SKM-1 treated with dmso at 0.1 percent for 144 hours (cell line): ENCODE data around the gene TMCC2.

ENCODE experiments used
- DNase-seq: peaks from one replicate; lab custom pipeline; 2025; ENCODE audit not compliant: unreplicated experiment; lab: John Stamatoyannopoulos, UW

The TMCC2 gene

DNA sequence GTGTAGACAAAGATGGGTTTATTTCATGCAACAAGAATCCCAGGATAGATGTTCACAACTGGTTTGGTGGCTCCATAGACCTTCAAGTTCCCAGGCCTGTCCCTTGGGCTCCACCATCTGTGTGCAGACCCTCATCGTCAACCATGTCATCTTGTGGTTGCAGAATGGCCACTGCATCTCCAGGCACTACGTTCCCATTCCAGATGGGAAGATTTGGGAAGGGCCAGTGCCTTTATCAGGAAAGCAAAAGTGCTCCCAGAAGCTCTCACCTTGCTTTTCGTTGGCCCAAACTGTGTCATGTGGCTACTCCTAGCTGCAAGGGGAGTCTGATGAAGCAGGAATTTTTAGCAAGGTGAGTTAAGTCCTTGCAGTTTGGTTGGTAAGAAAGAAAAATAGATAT lies 12.8 kb downstream of the TMCC2 start:
- no peak for DNase-seq

DNA sequence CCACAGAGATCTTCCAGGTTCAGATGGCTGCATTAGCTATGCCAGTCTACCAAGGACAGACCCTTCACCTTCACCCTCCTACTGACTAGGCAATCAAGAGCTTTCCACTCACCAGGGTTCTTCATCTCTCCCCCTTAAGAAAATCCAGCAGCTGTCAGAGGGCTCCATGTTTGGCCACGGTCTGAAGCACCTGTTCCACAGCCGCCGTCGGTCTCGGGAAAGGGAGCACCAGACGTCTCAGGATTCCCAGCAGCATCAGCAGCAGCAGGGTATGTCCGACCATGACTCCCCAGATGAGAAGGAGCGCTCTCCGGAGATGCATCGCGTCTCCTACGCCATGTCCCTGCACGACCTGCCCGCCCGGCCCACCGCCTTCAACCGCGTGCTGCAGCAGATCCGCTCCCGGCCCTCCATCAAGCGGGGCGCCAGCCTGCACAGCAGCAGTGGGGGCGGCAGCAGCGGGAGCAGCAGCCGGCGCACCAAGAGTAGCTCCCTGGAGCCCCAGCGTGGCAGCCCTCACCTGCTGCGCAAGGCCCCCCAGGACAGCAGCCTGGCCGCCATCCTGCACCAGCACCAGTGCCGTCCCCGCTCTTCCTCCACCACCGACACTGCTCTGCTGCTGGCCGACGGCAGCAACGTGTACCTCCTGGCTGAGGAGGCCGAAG lies 13.8 kb downstream of the TMCC2 start:
- no peak for DNase-seq

DNA sequence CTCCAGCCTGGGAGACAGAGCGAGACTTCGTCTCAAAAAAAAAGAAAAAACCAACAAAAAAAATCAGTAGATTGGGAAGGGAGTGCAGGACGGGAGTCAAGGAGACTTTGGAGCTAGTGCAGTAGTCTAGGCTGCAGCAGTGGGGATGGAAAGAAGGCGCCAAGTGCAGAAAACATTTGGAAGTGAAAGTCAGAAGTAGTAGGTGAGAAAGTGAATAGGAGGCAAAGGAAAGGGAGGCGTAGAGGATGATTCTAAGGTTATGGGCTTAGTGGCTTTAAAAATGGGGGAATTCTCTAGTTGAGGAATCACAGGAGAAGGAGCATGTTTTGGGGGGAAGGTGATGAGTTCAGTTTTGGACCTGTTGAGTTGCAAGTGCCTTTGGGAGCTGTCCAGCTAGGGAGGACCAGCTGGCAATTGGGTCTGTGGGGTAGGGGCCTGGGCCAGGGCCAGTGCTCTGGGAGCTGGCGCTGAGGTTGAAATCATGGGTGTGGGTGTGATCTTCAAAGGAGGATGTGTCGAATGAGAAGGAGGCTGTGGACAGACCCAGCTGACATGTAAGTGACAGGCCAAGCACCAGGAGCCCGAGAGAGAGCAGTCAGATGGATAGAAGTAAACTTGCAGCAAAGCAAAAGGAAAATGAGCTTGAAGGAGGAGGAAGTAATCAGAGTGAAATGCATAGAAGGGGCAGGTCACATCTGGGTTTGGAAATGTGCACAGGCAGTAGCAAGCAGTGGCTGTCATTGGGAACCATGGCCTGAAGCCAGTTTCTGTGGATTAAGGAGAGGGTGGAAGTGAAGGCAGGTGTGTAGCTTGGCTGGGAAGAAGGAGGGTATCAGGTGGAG lies 15.8 kb downstream of the TMCC2 start:
- DNase-seq: no peak

DNA sequence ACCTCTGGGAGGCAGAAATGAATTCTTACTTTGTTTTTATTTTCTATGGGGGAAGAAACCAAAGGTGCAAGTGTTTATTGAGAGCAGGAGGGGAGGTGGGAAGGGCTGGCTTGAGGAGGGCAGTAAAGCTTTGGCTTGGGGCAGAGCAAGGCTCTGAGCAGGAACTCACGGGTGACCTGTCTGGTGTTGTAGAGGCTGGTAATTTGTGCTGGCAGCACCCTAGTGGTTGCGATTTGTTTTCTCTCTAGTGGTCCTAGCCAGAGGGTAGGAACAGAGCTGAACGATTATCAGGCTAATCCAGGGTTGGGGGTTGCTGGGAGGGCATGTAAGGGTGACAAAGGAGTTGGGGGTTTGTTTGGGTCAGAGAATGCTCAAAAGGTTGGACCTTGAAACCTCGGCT lies 16.6 kb downstream of the TMCC2 start:
- DNase-seq: no peak

DNA sequence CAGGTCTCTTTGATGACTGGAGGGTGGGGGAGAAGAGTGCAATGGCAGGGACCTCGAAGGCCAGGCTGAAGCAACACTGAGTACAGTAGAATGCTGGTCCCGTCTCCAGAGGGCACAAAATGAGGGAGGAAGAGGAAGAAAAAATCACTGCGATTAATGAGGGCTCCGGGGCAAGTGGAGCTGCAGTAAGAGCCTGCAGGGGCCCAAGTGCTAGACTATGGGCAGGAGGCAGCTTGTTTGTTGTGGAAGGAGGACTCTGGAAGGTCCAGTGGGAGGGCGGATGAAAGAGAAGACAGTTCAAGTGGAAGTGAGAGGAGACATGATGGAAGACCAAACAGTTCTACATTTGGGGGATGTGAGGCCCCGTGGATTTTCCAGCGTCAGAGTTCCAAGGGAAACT lies 17.4 kb downstream of the TMCC2 start:
- DNase-seq: no peak

DNA sequence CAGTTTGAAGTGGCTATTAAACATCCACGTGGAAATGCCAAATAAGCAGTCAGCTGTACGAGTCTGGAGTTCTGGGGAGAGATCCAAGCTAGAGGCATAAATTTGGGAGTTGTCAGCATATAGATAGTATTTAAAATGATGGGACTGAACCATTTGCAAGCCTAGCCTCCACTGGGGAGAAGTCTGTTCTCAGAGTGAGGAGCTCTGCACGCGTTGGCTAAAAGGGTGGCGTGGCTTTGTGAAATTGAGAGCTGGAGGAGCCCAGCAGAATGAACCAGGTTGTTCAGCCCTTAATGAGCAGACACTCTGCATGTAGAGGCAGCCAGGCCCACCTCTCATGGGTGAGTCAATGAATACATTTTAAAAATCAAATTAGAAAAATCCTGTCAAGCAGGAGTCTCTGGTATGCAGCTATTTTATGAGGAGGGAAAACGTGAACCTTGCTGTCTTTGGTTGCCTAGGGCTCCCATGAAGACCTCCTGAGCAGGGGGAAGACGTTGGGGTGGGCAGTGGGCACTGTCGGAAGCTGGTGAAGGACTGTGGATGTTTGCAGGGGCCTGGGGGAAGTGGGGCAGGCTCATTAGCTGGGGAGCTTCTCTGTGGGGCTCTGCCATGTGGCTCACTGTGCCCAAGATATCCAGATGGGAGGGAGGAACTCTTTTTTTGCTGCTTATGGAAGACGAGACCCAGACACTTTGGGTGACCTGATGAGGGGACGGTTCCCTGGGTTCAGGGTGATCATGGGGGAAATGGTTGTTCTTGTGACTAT lies 18.8 kb downstream of the TMCC2 start:
- no peak for DNase-seq

DNA sequence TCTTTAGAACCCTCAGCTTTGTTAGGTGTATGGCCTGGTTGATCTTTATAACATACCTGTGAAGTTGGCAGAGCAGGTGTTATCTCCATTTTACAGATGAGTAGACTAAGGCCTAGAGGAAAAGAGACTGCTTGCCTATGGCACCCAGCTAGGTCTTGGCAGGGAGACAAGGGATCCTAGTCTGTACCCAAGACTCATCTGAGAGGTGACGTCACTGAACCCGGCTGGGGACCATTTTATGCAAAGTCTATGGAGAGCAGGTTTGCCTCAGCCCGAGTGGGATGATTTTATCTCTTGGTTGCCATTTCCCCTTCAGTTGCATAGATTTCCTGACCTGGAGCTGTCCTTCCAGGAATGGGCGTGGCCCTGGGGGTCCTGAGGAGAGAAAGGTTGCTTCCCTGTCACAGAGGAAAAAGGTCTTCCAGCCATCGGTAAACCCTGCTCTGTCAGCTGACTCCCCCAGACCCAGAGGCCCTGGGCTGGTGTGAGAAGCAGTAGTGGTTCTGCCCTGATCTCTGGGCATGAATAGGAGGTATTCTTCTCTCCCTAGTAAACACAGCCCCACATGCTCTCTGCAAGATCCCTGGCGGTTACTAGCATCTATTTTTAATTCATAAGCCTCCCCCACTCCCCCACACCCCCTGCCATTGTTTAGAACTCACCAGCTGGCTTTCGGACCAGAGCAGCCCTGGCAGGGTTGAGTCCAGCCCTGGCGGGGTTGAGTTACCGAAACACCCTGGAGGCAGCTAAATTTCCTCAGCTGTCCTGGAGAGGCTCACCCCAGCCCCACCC lies 19.6 kb downstream of the TMCC2 start:
- no peak for DNase-seq

DNA sequence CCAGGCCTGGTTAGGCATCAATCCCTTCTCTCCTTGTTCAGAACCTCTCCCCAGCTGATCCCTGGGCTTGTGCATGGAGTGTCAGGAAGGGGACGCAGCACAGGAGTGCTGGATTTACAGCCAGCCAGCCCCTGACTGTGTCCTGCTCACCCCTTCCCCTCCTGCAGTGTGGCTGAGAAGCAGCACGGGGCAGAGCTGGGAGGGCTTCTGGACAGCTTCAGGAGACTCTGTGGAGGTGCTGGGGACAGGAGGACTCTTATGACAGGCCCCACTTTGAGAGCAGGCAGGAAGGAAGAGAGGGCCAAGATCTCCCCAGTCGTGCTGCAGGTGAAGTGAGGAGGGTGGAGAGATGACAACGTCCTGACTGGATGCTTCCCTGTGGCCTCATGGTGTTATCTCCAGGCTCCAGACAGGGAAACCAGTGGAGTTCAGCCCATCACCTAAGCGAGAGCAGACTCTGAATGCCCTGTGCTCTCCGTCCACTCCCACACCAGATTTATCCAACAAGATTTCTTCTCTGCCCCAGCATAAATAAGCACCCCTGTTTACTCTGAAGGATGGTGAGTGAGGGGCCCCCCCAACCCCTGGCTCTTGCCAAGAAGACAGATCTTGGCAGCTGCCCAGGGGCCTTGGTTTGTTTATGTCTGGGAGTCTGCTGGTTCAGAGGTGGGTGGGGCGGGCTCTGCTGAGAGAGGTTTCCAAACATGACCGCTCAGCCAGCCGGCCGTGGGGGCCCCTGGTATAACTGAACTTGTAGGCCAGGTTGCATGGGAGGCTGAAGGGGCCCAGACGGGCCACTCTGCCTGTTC lies 21.3 kb downstream of the TMCC2 start:
- no peak for DNase-seq

DNA sequence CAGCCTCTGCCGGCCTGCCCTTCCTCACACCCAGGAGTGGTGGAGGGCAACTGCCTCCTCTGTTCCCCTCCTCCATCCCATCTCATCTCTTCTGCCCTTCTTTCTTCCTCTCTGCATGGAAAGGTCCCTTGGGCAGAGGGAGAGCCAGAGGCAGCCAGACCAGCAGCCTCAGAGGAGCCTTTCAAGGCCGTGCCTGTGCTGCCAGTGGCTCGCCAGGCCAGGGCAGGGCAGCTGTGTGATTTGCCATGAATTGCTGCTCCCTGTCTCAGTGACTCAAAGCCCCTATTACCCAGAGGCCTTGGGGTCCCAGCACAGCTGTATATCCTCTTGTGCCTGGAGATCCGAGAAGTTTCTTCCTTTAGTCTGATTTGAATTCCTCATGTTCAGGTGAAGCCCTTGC lies 21.9 kb downstream of the TMCC2 start:
- DNase-seq: no peak

DNA sequence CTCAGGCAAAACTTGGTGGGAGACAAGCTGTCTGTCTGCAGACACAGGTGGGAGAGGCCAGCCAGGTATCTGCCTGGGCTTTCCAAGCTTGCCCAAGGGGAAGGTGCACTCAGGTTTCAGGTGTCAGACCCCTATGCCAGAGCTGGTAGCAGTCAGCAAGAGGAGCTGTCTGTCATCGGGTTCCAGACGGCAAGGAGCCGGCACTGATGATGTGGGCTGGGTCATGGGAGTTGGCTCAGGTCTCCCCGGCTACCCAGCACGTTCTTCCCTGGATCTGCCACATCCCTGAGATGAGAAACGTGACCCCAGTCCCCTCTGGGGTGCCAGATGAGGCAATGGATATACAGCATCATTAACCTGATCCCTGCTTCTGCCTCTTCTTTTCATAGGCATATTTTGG lies 23.0 kb downstream of the TMCC2 start:
- DNase-seq: no peak

DNA sequence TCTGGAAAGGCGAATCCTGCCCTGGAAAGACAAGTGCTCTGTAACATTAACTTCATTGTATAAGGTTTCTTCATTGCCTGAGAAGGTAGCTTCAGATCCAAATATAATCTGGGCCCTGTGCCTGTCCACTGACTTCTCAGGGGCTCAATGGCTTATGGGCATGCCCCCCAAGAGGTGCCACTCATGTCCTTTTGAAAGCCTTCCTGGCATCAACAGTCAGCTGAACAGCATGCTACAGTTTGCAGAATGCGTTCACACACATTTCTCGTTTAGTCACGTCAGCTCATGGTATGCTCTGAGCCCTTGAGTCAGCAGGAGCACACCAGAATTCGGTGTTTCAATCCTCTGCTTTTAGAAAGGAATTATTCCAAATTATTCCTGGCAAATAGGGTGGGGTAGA lies 23.8 kb downstream of the TMCC2 start:
- no peak for DNase-seq

DNA sequence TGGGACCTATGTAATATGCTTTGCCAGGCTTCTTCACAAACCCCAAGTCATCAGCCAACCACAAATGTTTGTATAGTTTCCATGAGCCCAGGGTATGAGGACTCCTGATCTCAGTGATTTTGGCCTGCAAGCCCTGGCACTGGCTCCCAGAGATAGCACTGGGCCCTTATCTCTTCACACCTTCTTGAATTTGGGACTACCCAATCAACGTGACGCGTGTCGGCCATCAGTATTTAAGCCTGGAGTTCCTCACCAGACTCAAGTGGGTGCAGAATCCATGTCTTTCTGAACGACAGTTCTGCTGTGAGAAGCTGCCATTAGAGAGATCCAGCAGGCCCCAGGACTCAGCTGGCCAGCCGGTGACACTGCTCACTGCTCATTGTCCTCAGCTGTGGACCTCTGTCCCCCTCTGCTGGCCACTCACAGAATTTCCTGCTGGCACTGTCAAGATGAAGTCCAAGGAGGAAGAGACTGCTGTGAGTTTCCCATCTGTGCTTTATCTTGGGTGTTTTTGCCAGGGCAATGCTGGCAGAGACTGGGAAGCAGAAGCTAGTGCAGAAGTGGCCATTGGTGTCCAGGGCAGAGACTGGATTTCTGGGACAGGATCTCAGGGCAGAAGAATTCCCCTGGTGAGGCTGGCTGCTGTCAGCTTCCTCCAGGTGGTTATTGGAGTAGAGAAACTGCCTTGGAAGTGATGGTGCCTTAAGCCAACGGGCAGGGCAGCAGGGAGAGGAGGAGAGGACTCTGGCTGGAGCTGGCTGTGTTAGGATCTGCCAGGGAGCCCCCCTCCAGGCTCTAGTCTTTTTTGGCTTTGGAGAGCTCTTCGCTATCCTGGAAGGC lies 28.4 kb downstream of the TMCC2 start:
- peak; percentile 94 for DNase-seq

DNA sequence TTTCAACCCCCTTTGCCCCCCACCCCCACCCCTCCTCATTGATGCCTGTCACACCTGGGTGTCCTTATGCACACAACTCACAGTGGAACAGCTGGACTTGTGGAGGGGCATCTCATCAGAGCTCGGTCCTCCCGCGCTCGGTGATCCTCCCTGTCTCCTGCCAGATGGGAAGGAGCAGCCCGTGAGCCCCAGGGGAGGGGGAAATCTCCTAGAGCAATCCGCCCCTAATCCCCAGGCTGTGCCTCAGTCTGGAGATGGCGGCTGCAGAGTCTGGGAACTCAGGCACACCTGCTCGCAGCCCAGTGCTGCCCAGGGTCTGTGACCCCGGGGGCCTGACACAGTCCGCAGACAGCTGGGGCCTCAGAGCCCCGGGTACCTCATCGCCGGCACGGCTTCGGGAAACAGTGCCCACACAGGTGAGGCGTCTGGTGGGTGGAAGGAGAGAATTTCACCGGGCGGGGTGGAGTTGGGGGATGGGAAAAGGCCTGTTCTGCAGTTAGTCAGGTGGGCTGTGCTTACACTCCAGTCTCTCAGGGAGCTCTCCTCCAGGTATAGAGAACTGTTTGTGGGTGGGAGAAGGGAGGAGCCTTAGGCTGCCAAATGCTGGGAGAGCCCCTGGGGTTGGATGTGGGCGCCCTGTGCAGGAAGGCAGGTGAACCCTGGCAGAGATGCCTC lies 29.3 kb downstream of the TMCC2 start:
- no peak for DNase-seq

DNA sequence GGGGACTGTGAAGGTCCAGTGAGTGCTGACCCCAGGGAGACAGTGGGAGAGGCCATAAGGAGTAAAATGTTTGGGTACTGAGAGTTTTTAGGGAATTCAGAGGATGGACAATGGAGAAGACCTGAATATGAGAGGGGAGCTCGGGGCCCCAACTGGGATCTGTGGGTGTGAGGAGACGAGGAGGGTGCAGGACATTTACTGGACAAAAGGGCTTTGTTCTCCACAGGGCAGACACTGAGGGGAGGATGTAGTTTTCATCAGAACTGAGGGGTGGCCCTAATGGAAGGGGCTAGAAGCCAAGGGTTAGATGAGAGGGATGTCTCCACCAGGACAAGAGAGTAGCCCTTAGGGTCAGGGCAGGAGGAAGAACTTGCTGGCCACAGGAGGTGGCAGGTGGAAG lies 30.0 kb downstream of the TMCC2 start:
- DNase-seq: no peak

DNA sequence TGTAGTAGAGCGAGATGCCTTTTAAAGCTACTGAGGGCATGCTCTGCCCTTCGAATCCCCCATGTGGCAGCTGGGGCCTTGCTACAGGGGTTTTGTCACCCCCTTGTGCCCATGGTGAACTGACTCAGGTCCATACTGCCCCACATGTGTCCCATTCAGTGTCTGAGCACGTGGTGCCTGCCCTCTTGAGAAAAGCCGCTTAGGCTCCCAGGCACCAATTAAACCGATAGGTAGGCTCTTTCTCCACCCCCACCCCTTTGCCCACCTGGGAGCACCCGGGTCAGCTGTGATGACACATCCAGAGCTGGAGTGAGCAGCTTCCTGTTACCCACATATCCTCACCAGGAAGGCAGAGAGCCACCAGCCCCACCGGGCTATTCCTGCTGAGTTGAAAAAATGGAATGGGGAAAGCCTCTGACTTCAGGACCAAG lies 30.5 kb downstream of the TMCC2 start:
- DNase-seq: no peak

DNA sequence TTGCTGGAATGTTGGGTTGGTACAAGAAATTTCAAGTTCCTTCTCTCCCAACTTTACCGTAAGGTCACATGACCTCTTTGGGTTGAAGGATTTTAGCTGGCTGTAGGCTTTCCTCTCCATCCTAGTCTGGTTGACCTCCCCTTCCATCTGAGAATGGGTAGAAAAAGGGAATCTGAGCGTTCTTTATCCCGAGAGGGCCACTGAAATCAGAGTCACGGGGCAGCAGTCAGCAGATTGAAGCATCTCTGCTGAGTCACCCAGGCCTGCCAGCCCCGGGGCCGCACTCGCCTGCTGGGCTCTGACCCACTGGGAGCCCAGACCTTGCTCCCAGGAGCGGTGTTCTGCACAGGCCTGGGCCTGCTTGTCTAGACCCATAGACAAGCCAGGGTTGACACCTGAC lies 31.0 kb downstream of the TMCC2 start:
- no peak for DNase-seq

DNA sequence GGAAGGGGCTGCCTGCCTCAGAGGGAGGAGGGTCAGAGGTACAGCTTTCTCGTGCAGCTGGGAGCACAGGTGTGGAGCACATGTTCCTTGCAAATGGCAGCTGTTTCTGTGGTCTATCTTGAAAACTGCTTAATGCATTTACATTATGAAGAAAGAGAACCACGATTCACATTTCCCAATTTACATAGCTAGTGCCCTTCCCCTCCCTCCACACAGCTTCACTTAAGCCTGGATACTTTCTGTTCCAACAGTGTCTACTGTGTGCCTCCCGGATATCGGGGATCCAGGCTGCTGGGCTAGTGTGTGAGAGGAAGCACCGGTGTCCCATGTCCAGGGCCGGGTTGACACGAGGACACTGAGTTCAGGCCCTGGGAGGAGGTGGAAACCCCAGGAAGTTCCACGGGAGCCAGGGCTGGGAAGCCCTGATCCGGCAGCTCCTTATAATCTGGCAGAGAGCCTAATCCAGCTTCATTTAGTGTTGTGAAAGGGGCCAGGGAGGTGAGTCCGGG lies 31.6 kb downstream of the TMCC2 start:
- DNase-seq: no peak

DNA sequence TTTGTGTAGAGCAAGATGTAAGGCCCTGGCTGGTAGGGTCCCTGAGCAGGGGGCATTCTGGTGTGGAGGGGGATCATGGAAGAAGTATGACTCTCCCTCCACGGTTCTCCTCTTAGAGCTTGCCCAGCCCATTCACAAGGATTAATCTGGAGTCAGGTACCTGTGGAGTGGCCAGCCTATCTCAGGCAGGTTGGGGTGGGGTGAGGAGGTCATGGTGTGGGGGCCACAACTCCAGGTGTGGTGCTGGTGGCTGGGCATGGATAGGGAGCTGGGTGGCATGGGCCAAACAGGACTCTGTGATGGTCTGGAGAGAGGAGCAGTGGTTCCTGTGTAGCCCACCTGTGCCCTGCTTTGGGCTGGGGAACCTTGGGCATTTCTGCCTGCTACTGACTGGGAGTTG lies 32.3 kb downstream of the TMCC2 start:
- no peak for DNase-seq
